IMR-90 (cell line): Measurements from ENCODE around the gene TTI1.

Source experiments
- CEBPB ChIP-seq: IDR thresholded peaks from 2 replicates; pipeline ENCODE4 v1.6.1; 2012; ENCODE audit warnings: low read depth, low read length, improper control_type of control experiment
- POLR2A ChIP-seq: IDR thresholded peaks from 2 replicates; pipeline ENCODE4 v1.6.1; 2012; ENCODE audit warnings: mild to moderate bottlenecking, low read depth, low read length
- RAD21 ChIP-seq: IDR thresholded peaks from 2 replicates; pipeline ENCODE4 v1.6.1; 2012; ENCODE audit warnings: low read length, improper control_type of control experiment
- TF ChIP-seq, protein P1 (sequence below): conservative IDR thresholded peaks from 2 replicates; pipeline ENCODE4 v1.5.1; 2012; ENCODE audit warnings: mild to moderate bottlenecking, low read depth, low read length, improper control_type of control experiment

- TF ChIP-seq, protein P1, sequence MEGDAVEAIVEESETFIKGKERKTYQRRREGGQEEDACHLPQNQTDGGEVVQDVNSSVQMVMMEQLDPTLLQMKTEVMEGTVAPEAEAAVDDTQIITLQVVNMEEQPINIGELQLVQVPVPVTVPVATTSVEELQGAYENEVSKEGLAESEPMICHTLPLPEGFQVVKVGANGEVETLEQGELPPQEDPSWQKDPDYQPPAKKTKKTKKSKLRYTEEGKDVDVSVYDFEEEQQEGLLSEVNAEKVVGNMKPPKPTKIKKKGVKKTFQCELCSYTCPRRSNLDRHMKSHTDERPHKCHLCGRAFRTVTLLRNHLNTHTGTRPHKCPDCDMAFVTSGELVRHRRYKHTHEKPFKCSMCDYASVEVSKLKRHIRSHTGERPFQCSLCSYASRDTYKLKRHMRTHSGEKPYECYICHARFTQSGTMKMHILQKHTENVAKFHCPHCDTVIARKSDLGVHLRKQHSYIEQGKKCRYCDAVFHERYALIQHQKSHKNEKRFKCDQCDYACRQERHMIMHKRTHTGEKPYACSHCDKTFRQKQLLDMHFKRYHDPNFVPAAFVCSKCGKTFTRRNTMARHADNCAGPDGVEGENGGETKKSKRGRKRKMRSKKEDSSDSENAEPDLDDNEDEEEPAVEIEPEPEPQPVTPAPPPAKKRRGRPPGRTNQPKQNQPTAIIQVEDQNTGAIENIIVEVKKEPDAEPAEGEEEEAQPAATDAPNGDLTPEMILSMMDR, result no peak
- no peak for TF ChIP-seq POLR2A
- no peak for TF ChIP-seq RAD21
- no peak for TF ChIP-seq CEBPB
These were observed 49.6 kb upstream of the TTI1 start for GRCh38 chr20:38082894-38083293.
